GM23248 (cell line): Measurements from ENCODE around the gene PRR19.

Source experiments
- EZH2 ChIP-seq: fragments of 200-600 bp; sonication (generic); IDR thresholded peaks from 2 replicates; pipeline ENCODE4 v1.6.1; 2018; ENCODE audit warnings: antibody characterized with exemption, mild to moderate bottlenecking; ENCODE audit not compliant: insufficient read depth, poor library complexity, severe bottlenecking
- EZH2phosphoT487 ChIP-seq: fragments of 200-600 bp; sonication (generic); IDR thresholded peaks from 2 replicates; pipeline ENCODE4 v1.6.1; 2018; ENCODE audit warnings: antibody characterized with exemption, moderate library complexity, mild to moderate bottlenecking, low read depth; ENCODE audit not compliant: insufficient read depth

- TF ChIP-seq EZH2 (no peak), EZH2phosphoT487 (no peak)
Measured at GRCh38 chr19:42351079-42351735, 49.3 kb downstream of the PRR19 start.
